K562 (cell line): ENCODE measurements around the gene TCTN3. TPM values are rescaled to one million over a fixed set of nuclear protein-coding genes. Genes with fewer than 3 reads are reported as not detected.

ENCODE experiments used
- CREB1 ChIP-seq, 2 experiments: sonication (generic) in 1 of 2; formaldehyde crosslinking in 1 of 2; IDR thresholded peaks; 2 replicates each; pipeline versions ENCODE4 v1.6.1 to v1.8.0; 2012 to 2022; ENCODE audit warnings: inconsistent platforms in 1 of 2, mild to moderate bottlenecking in 1 of 2, missing genetic modification reagents in 1 of 2, moderate library complexity in 1 of 2
- CREBBP ChIP-seq: IDR thresholded peaks from one replicate; pipeline ENCODE4 v1.6.1; 2012; ENCODE audit warnings: low read depth, mild to moderate bottlenecking, control low read depth, inconsistent platforms, low read length
- GABPA ChIP-seq: fragments of 200-800 bp; sonication (Bioruptor generic); conservative IDR thresholded peaks from 2 replicates; pipeline ENCODE4 v1.6.1; 2016; ENCODE audit warnings: low read depth, missing genetic modification characterization, missing compliant biosample characterization
- GTF2F1 ChIP-seq: IDR thresholded peaks from 2 replicates; pipeline ENCODE4 v1.6.1; 2011; ENCODE audit warnings: low read depth, low read length, improper control_type of control experiment
- MCM5 ChIP-seq: fragments of 450-650 bp; IDR thresholded peaks from 2 replicates; pipeline ENCODE4 v1.6.1; 2016; ENCODE audit warnings: low read depth
- MYC ChIP-seq, 2 experiments: fragments of 250-450 bp in 1 of 2; sonication (Bioruptor Pico) in 1 of 2; IDR thresholded peaks; 2 replicates each; pipeline versions ENCODE4 v1.5.1 to v1.6.1; 2012 to 2021; ENCODE audit warnings: low read depth in 2 of 2, borderline replicate concordance in 1 of 2, improper control_type of control experiment in 1 of 2, low read length in 1 of 2, mild to moderate bottlenecking in 1 of 2, moderate library complexity in 1 of 2
- RREB1 ChIP-seq: fragments of 250-450 bp; sonication (Bioruptor Pico); IDR thresholded peaks from 2 replicates; pipeline ENCODE4 v1.4.0; 2020
- SLC30A9 ChIP-seq: fragments of 250-450 bp; sonication (Bioruptor Pico); IDR thresholded peaks from 2 replicates; pipeline ENCODE4 v1.8.0; 2022; ENCODE audit warnings: mild to moderate bottlenecking, moderate library complexity
- STAT6 ChIP-seq: sonication (generic); formaldehyde crosslinking; IDR thresholded peaks from 2 replicates; pipeline ENCODE4 v1.8.1; 2023; ENCODE audit warnings: mild to moderate bottlenecking, missing genetic modification reagents
- ZNF174 ChIP-seq: fragments of 250-450 bp; sonication (Bioruptor Pico); IDR thresholded peaks from 2 replicates; pipeline ENCODE4 v1.4.0; 2020; ENCODE audit warnings: mild to moderate bottlenecking
- ZNF41 ChIP-seq: fragments of 250-450 bp; sonication (Bioruptor Pico); conservative IDR thresholded peaks from 2 replicates; pipeline ENCODE4 v1.4.0; 2020; ENCODE audit warnings: mild to moderate bottlenecking
- ZNF644 ChIP-seq: fragments of 200-800 bp; sonication (Bioruptor generic); IDR thresholded peaks from 2 replicates; pipeline ENCODE4 v1.6.1; 2016; ENCODE audit warnings: low read depth, missing genetic modification characterization, missing compliant biosample characterization
- ZNF766 ChIP-seq: fragments of 200-800 bp; sonication (Bioruptor generic); conservative IDR thresholded peaks from 2 replicates; pipeline ENCODE4 v1.6.1; 2016; ENCODE audit warnings: missing genetic modification characterization, missing compliant biosample characterization
- polyA plus RNA-seq, 8 experiments: library from polyadenylated mRNA; depleted of rRNA in 4 of 8; stranded (reverse) in 5 of 8; unstranded in 3 of 8; fragments of >200 nt; fragmentation: Nextera tagmentation in 2 of 8; fragmentation: Illumina TruSeq in 1 of 8; extraction: Ambion mirVana in 2 of 8; extraction: Trizol in 1 of 8; gene quantifications; 2 replicates each; pipeline versions ENCODE4 v1.2.1 to v1.2.3, GENCODE V29; 2011 to 2014; ENCODE audit warnings: inconsistent platforms in 1 of 8, missing spikeins in 1 of 8
- total RNA-seq, 7 experiments: library from RNA; depleted of rRNA in 6 of 7; stranded (reverse); fragments of >200 nt in 6 of 7; fragmentation: Illumina TruSeq in 2 of 7; extraction: Trizol in 2 of 7; gene quantifications; 2 replicates each; pipeline versions ENCODE4 v1.2.1 to v1.2.3, GENCODE V29; 2011 to 2021; ENCODE audit warnings: low replicate concordance in 1 of 7

TCTN3 gene
- total and polyA plus RNA-seq, 9 of the 15 experiments (the other 6 are each of a cell fraction or from before 2014, with no cell fraction given): 10.4 to 25.8 (median 16.3) TPM

GRCh38 chr10:95693668-95694534 lies at the start of gene TCTN3 (continued):
- TF ChIP-seq RREB1 (CRISPR knock-in tag) (no peak), MYC (IDR thresholded peaks at IDR 0.05; ENCODE audit: low read depth, low read length) (peak; percentile 86), MYC (CRISPR knock-in tag; IDR thresholded peaks at IDR 0.05; ENCODE audit: borderline replicate concordance, low read depth) (no peak), CREB1 (IDR thresholded peaks at IDR 0.05) (peak; percentile 95), CREB1 (CRISPR knock-in tag; IDR thresholded peaks at IDR 0.05) (peak; percentile 93), ZNF41 (CRISPR knock-in tag) (no peak), GABPA (peak; percentile 47; the same call in 1 of the 2 replicates), GTF2F1 (0 out of 2 replicates have a peak, but pooled peaks have one; percentile 14), SLC30A9 (CRISPR knock-in tag) (no peak), STAT6 (CRISPR knock-in tag) (no peak), ZNF766 (CRISPR knock-in tag) (no peak), ZNF644 (tag) (no peak), MCM5 (no peak), ZNF174 (CRISPR knock-in tag) (no peak), CREBBP (no peak)
